ENCODE measurements around the gene GSTA3. TPM values are rescaled to one million over a fixed set of nuclear protein-coding genes. Genes with fewer than 3 reads are reported as not detected.
"Not testable (repeated sequence)": the region's sequence is repeated elsewhere in the genome, so short reads cannot be mapped to it uniquely, and the experiment has no call there.

The GSTA3 gene
- total RNA-seq, 4 donors from 2014 or later: not detected

DNA sequence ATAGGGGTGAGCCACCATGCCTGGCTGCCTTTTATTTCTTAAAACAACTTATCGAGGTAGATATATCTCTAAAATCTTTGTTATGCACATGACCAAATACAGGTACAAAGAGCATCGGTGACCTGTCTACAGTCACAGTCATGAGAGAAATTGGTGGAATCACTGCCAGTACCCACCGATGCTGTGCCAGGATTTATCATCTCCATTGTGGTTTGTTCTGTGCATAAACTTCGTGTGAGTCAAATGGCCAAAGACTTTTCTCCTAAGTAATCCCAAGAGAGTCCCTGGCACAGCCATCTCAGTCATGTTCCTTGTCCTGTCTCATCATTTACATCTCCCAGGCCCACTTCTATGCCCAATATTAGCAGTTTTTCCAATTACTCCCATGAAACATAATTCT, 9.0 kb downstream of the GSTA3 start:
- TF ChIP-seq, protein P1, sequence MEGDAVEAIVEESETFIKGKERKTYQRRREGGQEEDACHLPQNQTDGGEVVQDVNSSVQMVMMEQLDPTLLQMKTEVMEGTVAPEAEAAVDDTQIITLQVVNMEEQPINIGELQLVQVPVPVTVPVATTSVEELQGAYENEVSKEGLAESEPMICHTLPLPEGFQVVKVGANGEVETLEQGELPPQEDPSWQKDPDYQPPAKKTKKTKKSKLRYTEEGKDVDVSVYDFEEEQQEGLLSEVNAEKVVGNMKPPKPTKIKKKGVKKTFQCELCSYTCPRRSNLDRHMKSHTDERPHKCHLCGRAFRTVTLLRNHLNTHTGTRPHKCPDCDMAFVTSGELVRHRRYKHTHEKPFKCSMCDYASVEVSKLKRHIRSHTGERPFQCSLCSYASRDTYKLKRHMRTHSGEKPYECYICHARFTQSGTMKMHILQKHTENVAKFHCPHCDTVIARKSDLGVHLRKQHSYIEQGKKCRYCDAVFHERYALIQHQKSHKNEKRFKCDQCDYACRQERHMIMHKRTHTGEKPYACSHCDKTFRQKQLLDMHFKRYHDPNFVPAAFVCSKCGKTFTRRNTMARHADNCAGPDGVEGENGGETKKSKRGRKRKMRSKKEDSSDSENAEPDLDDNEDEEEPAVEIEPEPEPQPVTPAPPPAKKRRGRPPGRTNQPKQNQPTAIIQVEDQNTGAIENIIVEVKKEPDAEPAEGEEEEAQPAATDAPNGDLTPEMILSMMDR (IDR thresholded peaks at IDR 0.05 in 4 of 5, conservative IDR thresholded peaks at IDR 0.05 in 1 of 5): no peak
- no peak for TF ChIP-seq POLR2A (IDR thresholded peaks at IDR 0.05)
- in situ Hi-C loops (cut with MboI; ENCODE audit: low sequenced_read_pairs in 4 of 4): no loop called here

DNA sequence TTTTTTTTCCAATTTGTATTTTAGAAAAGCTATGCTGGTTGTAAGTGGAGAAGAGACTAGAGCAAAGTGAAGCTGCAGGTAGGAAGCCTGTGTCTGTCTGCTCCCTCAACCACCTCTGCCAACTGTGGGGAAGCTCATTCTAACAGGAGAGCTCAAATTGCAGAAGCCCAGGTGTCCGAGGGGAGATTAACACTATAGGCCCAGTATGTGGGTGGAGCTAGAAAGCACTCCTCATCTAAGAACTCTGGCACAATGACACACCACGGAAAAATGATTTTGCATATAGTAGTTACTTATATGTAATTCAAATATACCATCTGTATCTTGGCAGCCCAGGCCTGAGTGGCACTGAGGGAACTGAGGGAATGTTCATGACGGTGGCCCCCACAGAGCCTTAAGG, 13.7 kb downstream of the GSTA3 start:
- H3K4me3 ChIP-seq; H3K36me3 ChIP-seq; ATAC-seq; in situ Hi-C loops (cut with MboI; ENCODE audit: low sequenced_read_pairs in 4 of 4); DNase-seq; H3K9me3 ChIP-seq; H3K4me1 ChIP-seq; intact Hi-C loops (cut with DNase I; ENCODE audit: low total_unique reads); H3K27ac ChIP-seq; H3K27me3 ChIP-seq: not testable (repeated sequence)

More for the DNA sequence above, 9.0 kb downstream of the GSTA3 start:
- H3K4me1 ChIP-seq: no peaks in the 10 kb centered on the region
- no peaks in the 10 kb centered on the region for H3K9me3 ChIP-seq
- intact Hi-C loops (cut with DNase I; ENCODE audit: low total_unique reads): no loop called here
- no peak overlapping the region for H3K4me3 ChIP-seq
- H3K27me3 ChIP-seq: no peaks in the 10 kb centered on the region
- no peaks in the 10 kb centered on the region for H3K36me3 ChIP-seq
- ATAC-seq (no peak), DNase-seq (no peak)
- no peak overlapping the region for H3K27ac ChIP-seq

DNA sequence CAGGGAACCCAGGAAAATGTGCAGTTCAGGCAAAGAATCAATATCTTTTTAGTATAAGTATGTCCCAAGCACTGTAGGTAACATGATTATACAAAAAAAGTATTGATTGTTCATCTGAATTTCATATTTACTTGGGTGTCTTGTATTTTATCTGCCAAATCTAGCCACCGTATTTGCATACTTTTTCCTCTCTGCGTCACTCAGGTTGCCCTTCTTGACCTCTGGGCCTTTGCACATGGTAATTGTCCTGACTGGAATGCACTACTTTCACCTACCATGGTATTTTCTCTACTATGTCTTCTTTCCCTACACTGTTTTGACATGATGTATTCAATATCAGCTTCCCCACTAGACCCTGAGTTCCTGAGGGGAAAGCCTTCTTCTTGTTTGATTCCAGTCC, 15.2 kb downstream of the GSTA3 start:
- Histone ChIP-seq H3K4me3 (no peak overlapping the region), H3K27me3 (no peaks in the 10 kb centered on the region), H3K9me3 (no peaks in the 10 kb centered on the region), H3K36me3 (no peaks in the 10 kb centered on the region), H3K27ac (no peak overlapping the region), H3K4me1 (no peaks in the 10 kb centered on the region)
- no peak for TF ChIP-seq POLR2A (IDR thresholded peaks at IDR 0.05)
- TF ChIP-seq, protein P1 (IDR thresholded peaks at IDR 0.05 in 4 of 5, conservative IDR thresholded peaks at IDR 0.05 in 1 of 5): no peak
- in situ Hi-C loops (cut with MboI; ENCODE audit: low sequenced_read_pairs in 4 of 4): no loop called here
- no peak for DNase-seq
- intact Hi-C loops (cut with DNase I; ENCODE audit: low total_unique reads): no loop called here
- ATAC-seq: no peak

DNA sequence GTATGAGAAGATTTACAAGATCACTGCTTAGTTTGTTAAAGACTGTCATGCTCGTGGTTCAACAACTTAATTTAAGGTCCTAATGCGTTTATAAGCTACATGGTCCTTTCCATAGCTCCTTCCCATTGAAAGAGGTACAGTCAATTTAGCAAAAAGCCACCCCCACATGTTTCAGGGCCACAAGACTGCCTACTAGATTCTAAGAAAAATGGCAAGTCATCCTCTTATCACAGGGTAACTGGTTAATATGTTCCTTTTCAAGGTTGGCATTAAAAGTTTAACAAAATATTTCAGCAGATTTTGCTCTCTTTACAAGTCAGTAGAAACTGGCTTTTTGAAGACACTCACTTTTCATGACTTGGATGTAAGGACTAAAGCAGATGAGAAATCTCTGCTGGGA, 15.7 kb downstream of the GSTA3 start:
- Histone ChIP-seq H3K4me3 (no peak overlapping the region), H3K36me3 (no peaks in the 10 kb centered on the region), H3K9me3 (no peaks in the 10 kb centered on the region), H3K27me3 (no peaks in the 10 kb centered on the region), H3K27ac (no peak overlapping the region), H3K4me1 (no peaks in the 10 kb centered on the region)
- no peak for TF ChIP-seq POLR2A (IDR thresholded peaks at IDR 0.05)
- TF ChIP-seq, protein P1 (IDR thresholded peaks at IDR 0.05 in 4 of 5, conservative IDR thresholded peaks at IDR 0.05 in 1 of 5): no peak
- DNase-seq (no peak), ATAC-seq (no peak)
- intact Hi-C loops (cut with DNase I; ENCODE audit: low total_unique reads): no loop called here
- in situ Hi-C loops (cut with MboI; ENCODE audit: low sequenced_read_pairs in 4 of 4): no loop called here

DNA sequence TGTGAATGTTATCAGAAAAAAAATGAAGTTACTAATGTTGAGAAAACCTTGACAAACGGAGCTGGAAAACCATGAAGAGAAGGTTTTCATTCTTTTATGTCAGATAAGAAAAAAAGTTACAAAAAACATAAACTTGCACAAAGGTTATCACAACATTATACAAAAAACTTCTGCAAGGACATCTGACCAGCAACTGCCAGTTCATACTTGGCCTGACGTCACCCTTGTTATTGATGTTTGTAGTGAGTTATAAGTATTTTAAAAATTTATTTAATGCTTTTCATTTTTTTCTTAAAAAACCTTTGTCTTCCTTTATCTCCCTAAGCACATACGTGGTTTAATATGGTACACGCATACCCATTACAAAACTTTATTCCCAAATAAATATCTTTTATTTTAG, 16.3 kb downstream of the GSTA3 start:
- in situ Hi-C loops (cut with MboI; ENCODE audit: low sequenced_read_pairs in 4 of 4) (no loop called here), intact Hi-C loops (cut with DNase I; ENCODE audit: low total_unique reads) (no loop called here)
- H3K4me3 ChIP-seq: no peak overlapping the region

More for the DNA sequence above, 16.3 kb downstream of the GSTA3 start:
- Histone ChIP-seq H3K27me3 (no peaks in the 10 kb centered on the region), H3K36me3 (no peaks in the 10 kb centered on the region), H3K9me3 (no peaks in the 10 kb centered on the region), H3K4me1 (no peaks in the 10 kb centered on the region), H3K27ac (no peak overlapping the region)
- no peak for DNase-seq
- TF ChIP-seq, protein P1 (IDR thresholded peaks at IDR 0.05 in 4 of 5, conservative IDR thresholded peaks at IDR 0.05 in 1 of 5): no peak
- no peak for TF ChIP-seq POLR2A (IDR thresholded peaks at IDR 0.05)
- no peak for ATAC-seq
